GM15510 (cell line): ENCODE data around the gene CASP14.

ENCODE experiments used
- POLR2A ChIP-seq: IDR thresholded peaks from 3 replicates; pipeline ENCODE4 v1.6.1; 2011; ENCODE audit warnings: borderline replicate concordance; ENCODE audit not compliant: insufficient read length; ENCODE audit errors: extremely low read depth

Gene CASP14

GRCh38 chr19:15048885-15049541 is at the start of gene CASP14:
Gene CASP14 (plus strand): TSS chr19:15049480. CDS start chr19:15052252, 2,772 bp downstream.
- no peak for TF ChIP-seq POLR2A

DNA sequence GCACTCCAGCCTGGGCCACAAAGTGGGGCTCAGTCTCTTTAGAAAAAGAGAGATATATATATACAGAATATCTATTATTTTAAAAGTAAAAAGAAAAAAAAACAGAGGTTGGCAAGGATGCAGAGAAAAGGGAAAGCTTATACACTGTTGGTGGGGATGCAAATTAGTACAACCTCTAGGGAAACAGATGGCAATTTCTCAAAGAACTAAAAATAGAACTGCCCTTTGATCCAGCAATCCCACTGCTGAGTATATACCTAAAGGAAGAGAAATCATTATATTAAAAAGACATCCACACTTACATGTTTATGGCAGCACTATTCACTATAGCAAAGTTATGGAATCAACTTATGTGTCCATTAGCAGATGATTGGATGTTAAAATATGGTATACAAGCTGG is 41.0 kb upstream of the CASP14 start:
- no peak for TF ChIP-seq POLR2A

GRCh38 chr19:15010501-15011300 is 38.6 kb upstream of the CASP14 start:
- TF ChIP-seq POLR2A, result no peak

GRCh38 chr19:15014579-15014978 is 34.7 kb upstream of the CASP14 start:
- TF ChIP-seq POLR2A, result no peak

GRCh38 chr19:15015946-15016542 is 33.2 kb upstream of the CASP14 start:
- TF ChIP-seq POLR2A, result no peak

GRCh38 chr19:15021286-15022007 is 27.8 kb upstream of the CASP14 start:
- TF ChIP-seq POLR2A, result no peak

DNA sequence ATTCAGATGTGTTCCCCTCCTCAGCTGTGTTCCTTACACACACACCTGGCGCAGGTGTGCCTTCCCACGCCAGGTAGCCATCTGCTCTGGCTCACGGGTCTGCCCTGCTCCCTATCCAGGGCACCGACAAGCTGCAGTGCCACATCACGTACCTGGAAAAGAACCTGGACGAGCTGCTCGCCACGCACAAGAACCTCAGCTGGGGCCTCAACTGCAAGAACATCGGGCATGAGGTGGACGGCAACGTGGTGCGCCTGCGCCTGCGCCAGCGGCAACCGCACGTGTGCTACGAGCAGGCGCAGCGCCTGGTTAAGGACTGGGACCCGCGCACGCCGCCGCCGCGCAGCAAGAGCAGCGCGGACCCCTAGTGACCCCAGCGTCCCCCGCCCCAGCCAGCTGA is 26.5 kb upstream of the CASP14 start:
- TF ChIP-seq POLR2A, result no peak

GRCh38 chr19:15025217-15025616 is 24.1 kb upstream of the CASP14 start:
- no peak for TF ChIP-seq POLR2A

DNA sequence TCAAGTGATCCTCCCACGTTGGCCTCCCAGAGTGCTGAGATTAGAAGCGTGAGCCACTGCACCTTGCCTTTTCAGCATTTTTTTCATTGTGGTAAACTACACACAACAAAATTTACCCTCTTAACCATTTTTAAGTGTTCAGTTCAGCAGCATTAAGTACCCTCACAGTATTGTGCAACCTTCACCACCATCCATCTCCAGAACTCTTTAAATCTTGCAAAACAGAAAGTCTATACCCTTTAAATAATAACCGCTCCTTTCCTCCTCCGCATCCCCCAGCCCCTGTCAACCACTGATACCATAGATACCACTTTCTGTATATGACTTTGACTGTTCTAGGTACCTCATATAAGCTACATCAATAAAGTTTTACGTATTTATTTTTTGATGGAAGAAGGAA is 20.8 kb upstream of the CASP14 start:
- no peak for TF ChIP-seq POLR2A

- no peak for TF ChIP-seq POLR2A
Measured at GRCh38 chr19:15031675-15032074, 17.6 kb upstream of the CASP14 start.

- TF ChIP-seq POLR2A, result no peak
Measured at GRCh38 chr19:15035795-15036311, 13.4 kb upstream of the CASP14 start.

GRCh38 chr19:15037586-15037985 is 11.7 kb upstream of the CASP14 start:
- no peak for TF ChIP-seq POLR2A

- TF ChIP-seq POLR2A, result no peak
Measured at GRCh38 chr19:15038294-15038693, 11.0 kb upstream of the CASP14 start.

GRCh38 chr19:15042003-15042402 is 7.3 kb upstream of the CASP14 start:
- no peak for TF ChIP-seq POLR2A

DNA sequence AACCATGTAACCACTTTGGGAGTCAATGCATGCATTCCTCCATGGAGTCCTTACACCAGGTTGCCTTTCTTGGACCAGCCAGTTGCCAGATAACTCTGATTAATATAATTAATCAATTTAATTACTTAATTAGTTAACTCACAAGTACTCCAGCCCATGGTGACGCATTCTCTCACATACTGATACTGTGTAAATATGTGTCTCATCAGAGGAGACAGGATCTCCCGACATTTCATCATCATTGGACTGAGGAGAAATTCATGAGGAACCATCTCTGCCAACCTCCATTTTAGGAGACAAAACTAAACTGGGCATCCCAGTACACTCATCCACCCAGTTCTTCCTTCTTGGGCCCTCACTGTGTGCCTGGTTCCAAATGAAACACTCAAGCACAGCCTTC is 6.5 kb upstream of the CASP14 start:
- TF ChIP-seq POLR2A, result no peak
